Psoas muscle (tissue), 7 donors: ENCODE data around the gene USP17L24. TPM values are rescaled to one million over a fixed set of nuclear protein-coding genes. Genes with fewer than 3 reads are reported as not detected.

ENCODE experiments used
- polyA plus RNA-seq, 3 donors: library from polyadenylated mRNA; stranded (reverse); fragments of 200-250 nt; gene quantifications; one replicate each; pipeline ENCODE4 v1.2.3, GENCODE V29; 2013
- total RNA-seq, 4 donors: library from RNA; stranded (reverse); fragmentation: NEBNext Ultra II Directional in 2 of 4; extraction: Animal tissue kit (Norgen Biotek cat#: 25700) in 2 of 4; gene quantifications; one replicate each; pipeline versions ENCODE4 v1.2.1 to v1.2.4, GENCODE V29; 2021 to 2023
- donor health status: healthy with polysubstance abuse.
- donor health status: DM: no; HTN: no; CAD: no; lungs with moderate emphysema.
- donor health status: Bipolar disorder and iron deficiency.
- donor health status: healthy.
- donor health status: DM: no; HTN: no; CAD: no.
- donor health status: DM: no; HTN: no; CAD: no.
- donor health status: DM: yes; HTN: yes; CAD: no.

The USP17L24 gene
- total and polyA plus RNA-seq, 7 donors: not detected

Other genes starting within 250 kb of the USP17L24 start
- gene FAM90A26, start 154.8 kb upstream of the USP17L24 start, total RNA-seq: not detected
- not detected for gene FAM90A26, start 154.8 kb upstream of the USP17L24 start, polyA plus RNA-seq
- not detected for gene USP17L10, start 114.5 kb upstream of the USP17L24 start, total RNA-seq
- gene USP17L10, start 114.5 kb upstream of the USP17L24 start, polyA plus RNA-seq: not detected
- gene USP17L11, start 109.8 kb upstream of the USP17L24 start, total RNA-seq: not detected
- not detected for gene USP17L11, start 109.8 kb upstream of the USP17L24 start, polyA plus RNA-seq
- not detected for gene USP17L12, start 105.0 kb upstream of the USP17L24 start, total RNA-seq
- gene USP17L12, start 105.0 kb upstream of the USP17L24 start, polyA plus RNA-seq: not detected
- gene USP17L13, start 100.3 kb upstream of the USP17L24 start, total RNA-seq: not detected
- not detected for gene USP17L13, start 100.3 kb upstream of the USP17L24 start, polyA plus RNA-seq
- not detected for gene USP17L15, start 90.8 kb upstream of the USP17L24 start, total RNA-seq
- gene USP17L15, start 90.8 kb upstream of the USP17L24 start, polyA plus RNA-seq: not detected
- not detected for gene USP17L17, start 81.3 kb upstream of the USP17L24 start, total RNA-seq
- not detected for gene USP17L17, start 81.3 kb upstream of the USP17L24 start, polyA plus RNA-seq
- not detected for gene USP17L18, start 76.5 kb upstream of the USP17L24 start, total RNA-seq
- not detected for gene USP17L18, start 76.5 kb upstream of the USP17L24 start, polyA plus RNA-seq
- gene USP17L19, start 71.8 kb upstream of the USP17L24 start, total RNA-seq: not detected
- not detected for gene USP17L19, start 71.8 kb upstream of the USP17L24 start, polyA plus RNA-seq
- gene USP17L20, start 67.0 kb upstream of the USP17L24 start, total RNA-seq: not detected
- gene USP17L20, start 67.0 kb upstream of the USP17L24 start, polyA plus RNA-seq: not detected
- not detected for gene USP17L21, start 62.3 kb upstream of the USP17L24 start, total RNA-seq
- gene USP17L21, start 62.3 kb upstream of the USP17L24 start, polyA plus RNA-seq: not detected
- not detected for gene USP17L22, start 57.5 kb upstream of the USP17L24 start, total RNA-seq
- not detected for gene USP17L22, start 57.5 kb upstream of the USP17L24 start, polyA plus RNA-seq
- not detected for gene USP17L25, start 4.7 kb downstream of the USP17L24 start, total RNA-seq
- not detected for gene USP17L25, start 4.7 kb downstream of the USP17L24 start, polyA plus RNA-seq
- not detected for gene USP17L26, start 9.5 kb downstream of the USP17L24 start, total RNA-seq
- gene USP17L26, start 9.5 kb downstream of the USP17L24 start, polyA plus RNA-seq: not detected
- not detected for gene USP17L5, start 14.2 kb downstream of the USP17L24 start, total RNA-seq
- gene USP17L5, start 14.2 kb downstream of the USP17L24 start, polyA plus RNA-seq: not detected
- gene USP17L27, start 19.0 kb downstream of the USP17L24 start, total RNA-seq: not detected
- gene USP17L27, start 19.0 kb downstream of the USP17L24 start, polyA plus RNA-seq: not detected
- not detected for gene USP17L28, start 23.7 kb downstream of the USP17L24 start, total RNA-seq
- not detected for gene USP17L28, start 23.7 kb downstream of the USP17L24 start, polyA plus RNA-seq
- gene USP17L29, start 28.5 kb downstream of the USP17L24 start, total RNA-seq: not detected
- gene USP17L29, start 28.5 kb downstream of the USP17L24 start, polyA plus RNA-seq: not detected
- not detected for gene USP17L30, start 38.0 kb downstream of the USP17L24 start, total RNA-seq
- gene USP17L30, start 38.0 kb downstream of the USP17L24 start, polyA plus RNA-seq: not detected
- not detected for gene DEFB131A, start 119.2 kb downstream of the USP17L24 start, total RNA-seq
- not detected for gene DEFB131A, start 119.2 kb downstream of the USP17L24 start, polyA plus RNA-seq